HG02852 (cell line): ENCODE results near the gene ALDOA.
"Not testable (repeated sequence)": the region's sequence is repeated elsewhere in the genome, so short reads cannot be mapped to it uniquely, and the experiment has no call there.

Experiments used
- ATAC-seq: cut with Tn5 transposase; IDR thresholded peaks from one replicate; pipeline ENCODE4 v1.9.1; 2021; ENCODE audit warnings: mild to moderate bottlenecking, moderate library complexity; ENCODE audit not compliant: unreplicated experiment

The ALDOA gene

DNA sequence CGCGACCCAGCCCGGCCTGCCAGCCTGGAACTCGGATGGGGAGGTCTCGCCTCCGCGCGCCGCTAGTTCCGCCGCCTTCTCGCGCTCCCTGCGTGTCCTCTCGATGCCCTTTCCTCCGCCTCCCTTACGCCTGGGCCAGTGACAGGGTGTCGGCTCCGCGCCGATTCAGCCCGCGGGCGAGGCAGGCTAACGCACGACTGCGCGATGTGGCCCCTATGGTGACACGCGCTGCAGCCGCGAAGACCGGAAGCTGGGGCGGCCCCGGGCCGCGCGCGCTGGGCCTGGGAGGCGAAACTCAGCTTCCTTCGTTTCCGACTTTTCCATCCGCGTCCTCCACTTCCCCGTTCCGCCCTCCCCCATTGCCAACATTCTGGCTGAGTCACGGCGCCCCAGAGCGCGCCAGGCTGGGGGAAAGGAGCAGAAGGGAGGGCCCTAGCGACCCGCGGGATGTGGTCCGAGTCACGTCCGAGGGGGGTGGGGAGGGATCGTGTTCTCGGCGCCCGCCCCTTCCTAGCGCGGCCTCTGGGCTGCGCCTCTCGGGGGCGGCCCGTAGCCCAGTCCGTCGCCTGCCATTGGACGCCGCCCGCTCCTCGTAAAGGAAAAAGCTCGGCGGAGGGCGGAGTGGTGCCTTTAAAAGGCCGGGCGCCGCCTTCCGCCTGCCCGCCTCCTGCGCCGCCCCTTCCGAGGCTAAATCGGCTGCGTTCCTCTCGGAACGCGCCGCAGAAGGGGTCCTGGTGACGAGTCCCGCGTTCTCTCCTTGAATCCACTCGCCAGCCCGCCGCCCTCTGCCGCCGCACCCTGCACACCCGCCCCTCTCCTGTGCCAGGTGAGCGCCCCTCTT is at the start of gene ALDOA:
Gene ALDOA (plus strand): TSS at position 659 of the 841 bp plus-strand sequence. CDS start 1,138 bp downstream, outside the sequence.
- ATAC-seq, result peak; percentile 77

DNA sequence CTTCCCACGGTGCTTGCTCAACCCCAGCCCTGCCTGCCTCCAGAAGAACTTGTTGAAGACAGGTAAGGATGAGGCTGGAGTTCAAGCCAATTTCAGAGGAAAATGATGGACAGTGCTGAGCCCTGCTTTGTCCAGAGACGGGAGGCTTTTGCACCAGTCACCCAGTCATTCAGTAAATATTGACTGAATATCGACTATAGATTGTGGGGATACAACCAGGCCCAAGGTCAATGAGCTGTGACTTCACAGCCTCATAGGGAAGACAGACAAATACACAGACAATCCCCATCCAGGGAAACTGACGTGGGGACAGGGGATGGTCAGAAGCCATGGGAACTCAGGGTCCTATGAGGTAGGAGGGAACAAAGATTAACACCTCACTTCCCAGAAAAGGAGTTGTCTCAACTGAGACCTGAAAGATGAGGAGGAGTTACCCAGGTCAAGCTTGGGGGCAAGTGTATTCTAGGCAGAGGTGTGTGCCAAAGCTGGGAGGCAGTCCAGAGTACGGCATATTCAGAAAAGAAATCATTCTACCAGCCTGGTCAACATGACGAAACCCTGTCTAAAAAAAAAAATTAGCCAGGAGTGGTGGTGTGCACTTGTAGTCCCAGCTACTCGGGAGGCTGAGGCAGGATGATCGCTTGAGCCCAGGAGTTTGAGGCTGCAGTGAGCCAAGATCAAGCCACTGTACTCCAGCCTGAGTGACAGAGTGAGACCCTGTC is 48.8 kb upstream of the ALDOA start:
- no peak for ATAC-seq

DNA sequence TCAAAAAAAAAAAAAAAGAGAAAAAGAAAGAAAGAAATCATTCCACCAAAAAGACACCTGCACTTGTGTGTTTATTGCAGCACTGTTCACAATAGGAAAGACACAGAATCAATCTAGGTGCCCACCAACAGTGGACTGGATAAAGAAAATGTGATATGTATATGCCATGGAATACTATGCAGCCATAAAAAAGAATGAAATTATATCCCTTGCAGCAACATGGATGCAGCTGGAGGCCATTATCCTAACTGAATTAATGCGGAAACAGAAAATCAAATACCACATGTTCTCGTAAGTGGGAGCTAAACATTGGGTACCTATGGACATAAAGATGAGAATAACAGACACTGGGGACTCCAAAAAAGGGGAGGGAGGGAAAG is 48.3 kb upstream of the ALDOA start:
- no peak for ATAC-seq

DNA sequence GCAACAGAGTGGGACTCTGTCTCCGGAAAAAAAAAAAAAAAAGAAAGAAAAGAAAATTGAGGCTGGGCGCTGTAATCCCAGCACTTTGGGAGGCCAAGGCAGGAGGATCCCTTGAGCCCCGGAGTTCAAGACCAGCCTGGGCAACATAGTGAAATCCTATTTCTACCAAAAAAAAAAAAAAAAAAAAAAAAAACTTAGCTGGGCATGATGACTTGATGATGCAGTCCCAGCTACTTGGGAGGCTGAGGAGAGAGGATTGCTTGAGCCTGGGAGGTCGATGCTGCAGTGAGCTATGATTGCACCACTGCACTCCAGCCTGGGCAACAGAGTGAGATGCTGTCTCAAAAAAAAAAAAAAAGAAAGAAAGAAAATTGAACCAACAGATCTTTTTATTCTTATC is 47.6 kb upstream of the ALDOA start:
- ATAC-seq, result not testable (repeated sequence)

DNA sequence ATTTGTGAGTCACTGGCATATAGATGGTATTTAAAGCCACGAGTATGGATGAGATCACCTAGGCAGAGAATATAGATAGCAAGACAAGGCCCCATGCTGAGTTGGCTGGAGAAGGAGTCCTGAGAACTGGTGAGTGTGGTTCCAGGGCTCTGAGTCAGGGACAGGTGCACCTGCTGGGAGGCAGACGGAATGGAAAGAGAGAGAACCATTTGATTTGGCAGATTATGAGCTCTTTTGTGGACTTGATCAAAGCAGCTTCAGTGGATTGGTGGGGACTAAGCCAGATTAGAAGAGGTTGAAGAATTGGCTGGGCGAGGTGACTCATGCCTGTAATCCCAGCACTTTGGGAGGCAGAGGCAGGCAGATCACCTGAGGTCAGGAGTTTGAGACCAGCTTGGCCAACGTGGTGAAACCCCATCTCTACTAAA is 46.8 kb upstream of the ALDOA start:
- no peak for ATAC-seq

DNA sequence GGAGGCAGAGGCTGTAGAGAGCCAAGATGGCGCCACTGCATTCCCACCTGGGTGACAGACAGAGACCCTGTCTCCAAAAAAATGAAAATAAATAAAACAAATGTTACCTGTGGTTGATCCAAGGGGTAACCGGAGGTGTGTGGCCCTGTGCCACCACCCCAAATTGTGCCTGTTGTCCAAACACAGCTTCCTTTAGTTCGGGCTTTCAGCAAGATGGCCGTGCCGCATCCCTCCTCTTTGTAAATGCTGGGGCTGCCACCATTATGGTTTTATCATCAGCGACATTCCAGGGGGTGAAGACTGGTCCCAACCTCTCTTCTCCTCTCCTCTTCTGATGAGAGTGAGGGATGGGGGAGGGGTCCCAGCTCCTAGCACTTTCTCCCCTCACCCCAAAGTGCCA is 42.7 kb upstream of the ALDOA start, which contains the start of gene C16orf92:
Gene C16orf92 (plus strand): TSS at position 312 of the 400 bp plus-strand sequence. CDS start 143 bp downstream, outside the sequence.
- ATAC-seq, result no peak

DNA sequence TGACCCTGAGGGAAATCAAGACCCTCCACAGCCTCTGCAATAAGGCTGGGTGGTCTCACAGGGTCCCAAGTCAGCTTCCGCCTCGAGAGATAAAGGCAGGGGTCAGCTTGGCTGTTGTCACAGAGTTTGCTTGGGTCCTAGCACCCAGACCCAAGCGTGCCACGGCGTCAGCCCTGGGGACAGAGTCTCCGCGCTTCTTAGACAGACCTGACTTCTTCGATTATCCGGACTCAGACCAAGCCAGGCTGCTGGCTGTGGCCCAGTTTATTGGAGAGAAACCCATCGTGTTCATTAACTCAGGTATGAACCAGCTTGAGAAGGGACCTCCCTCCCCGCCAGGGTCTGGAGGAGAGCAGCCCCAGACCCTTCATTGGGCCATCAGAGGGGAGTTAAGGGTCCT is 42.0 kb upstream of the ALDOA start:
- ATAC-seq, result no peak

DNA sequence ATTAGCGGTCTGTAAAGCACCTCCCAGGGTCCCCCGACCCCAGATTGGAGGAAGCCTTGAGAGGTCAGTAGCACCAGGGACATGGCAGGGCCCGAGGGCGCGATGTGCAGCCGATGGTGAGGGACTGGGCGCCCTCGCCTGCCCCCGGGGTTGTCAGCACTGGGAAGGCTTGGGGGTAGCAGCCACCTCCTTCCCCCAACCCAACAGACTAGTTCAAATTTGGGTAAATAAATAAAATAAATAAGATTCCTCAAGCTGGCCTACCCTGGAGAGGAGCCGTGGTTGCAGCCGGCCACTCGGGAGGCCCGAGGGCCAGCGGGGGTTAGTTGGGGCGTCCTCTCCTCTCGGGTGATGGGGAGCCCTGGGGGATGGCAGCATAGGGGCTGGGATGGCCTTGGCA is 41.1 kb upstream of the ALDOA start:
- ATAC-seq, result no peak

DNA sequence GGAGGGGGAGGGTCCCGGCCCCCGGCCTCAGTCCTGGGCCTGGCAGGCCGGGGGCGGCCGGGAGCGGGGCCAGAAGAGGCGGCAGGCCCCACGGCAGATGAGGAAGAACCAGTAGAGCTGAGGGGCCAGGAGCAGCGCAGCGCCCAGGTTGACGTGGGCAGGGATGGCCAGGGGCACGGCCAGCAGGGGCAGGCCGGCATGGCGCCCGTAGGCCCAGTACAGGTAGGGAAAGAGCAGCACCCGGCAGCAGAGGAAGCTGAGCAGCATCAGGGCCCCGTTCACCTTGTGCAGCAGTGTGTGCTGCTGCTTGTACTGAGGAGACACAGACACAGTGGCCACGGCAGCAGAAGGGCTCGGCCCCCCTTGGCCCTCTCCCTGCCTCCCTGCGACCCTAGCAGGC is 40.4 kb upstream of the ALDOA start:
- ATAC-seq, result no peak

DNA sequence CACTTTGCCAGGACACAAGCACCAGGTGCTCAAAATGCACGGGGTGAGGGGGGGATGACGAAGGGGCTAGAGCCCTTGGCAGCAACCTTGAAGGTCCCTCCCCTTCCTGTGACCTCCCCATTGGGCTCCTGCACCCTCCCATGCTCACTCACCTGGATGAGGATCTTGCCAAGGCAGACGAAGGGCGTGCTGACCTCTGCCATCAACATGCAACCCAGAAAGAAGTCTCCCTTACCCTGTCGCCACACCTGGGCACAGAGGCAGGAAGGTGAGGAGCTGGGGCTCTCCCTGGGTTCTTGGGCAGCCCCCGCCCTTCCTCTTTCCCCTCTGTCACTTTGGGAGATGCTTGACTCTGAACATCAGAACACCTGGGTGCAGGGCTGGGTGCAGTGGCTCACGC is 40.0 kb upstream of the ALDOA start:
- no peak for ATAC-seq

DNA sequence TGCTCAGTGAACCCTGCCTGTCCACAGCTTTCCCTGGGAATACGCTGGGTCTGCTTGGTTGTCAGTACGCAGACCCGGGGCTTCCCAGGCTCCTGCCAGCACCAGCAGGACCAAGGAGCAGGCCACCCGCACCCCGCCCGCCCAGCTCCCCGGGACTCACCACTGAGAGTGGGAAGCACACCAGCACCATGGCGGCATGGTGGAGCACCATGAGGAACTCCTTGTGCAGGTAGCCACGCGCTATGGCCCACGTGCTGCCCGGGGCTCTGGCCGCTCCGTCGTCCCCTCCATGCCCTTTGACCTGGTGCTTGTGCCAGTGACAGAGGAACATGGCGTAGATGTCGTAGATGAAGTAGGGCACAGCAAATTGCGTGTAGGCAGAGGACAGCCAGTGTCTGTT is 39.1 kb upstream of the ALDOA start:
- ATAC-seq, result no peak

DNA sequence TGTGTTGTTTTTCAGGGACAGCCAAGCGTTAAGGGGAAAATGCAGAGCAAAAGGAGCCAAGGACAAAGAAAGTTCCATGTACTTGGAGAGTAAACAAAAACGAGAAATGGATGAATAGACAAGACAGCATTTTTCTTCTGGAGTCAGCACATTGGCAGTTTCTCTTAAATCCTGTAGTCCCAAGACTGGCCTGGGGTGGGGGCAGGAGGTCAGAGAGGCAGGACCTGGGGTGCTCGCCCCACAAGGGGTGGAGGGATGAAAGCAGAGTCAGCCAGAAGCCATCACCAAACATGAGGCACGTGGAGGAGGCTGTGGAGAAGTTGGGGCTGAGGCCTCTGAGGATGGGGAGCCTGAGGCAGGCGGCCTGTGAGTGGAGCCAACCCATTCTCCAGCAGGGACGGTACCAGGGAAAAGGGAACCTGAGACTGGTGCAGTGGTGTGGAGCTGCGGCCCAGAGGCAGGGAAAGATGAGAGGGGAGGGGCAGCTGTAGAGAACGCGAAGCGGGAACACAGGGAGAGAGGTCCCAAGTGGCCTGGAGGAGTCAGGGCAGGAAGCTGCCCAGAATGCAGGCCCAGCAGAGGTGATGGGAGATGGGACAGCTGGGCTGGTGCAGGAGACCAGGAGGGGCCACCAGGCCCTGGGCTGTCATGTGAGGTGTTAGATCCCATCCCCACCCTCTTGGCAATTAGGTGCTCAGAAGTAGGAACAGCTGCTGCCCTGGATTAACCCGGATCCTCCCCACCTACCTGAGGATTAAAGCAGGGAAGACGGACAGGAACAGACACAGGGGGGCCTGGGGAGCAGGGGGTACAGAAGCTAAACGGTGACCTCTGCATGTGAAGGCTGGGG is 37.7 kb upstream of the ALDOA start:
- ATAC-seq, result no peak

DNA sequence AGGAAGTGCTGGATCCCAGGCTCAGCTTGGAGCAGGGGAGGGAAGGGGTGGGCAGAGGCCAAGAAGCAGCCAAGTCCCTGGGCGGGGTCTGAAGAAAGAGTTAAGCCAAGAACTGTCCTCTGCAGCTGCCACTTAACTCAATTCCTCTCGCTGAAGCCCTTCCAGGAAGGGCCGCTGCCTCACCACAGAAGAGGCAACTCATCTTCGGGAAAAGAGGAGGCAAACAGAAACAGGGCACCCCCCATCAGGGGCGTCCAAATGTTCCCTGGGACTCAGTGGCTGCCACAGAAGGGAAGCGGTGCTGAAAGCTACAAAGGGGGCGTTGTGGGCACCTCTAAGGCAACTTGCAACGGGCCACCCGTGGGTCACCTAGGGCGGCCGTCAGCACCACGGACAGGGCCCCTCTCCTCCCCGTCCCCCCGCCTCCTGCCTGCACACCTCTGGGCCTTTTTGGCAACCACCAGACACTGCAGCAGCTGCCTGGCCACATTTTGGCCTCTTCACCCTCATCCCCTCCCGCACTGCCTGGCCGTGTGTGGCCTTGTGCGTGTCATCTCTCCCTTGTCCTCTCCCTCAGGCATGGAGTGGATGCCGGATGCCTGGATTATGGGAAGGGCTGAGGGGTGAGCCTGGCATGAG is 37.0 kb upstream of the ALDOA start:
- ATAC-seq, result no peak

DNA sequence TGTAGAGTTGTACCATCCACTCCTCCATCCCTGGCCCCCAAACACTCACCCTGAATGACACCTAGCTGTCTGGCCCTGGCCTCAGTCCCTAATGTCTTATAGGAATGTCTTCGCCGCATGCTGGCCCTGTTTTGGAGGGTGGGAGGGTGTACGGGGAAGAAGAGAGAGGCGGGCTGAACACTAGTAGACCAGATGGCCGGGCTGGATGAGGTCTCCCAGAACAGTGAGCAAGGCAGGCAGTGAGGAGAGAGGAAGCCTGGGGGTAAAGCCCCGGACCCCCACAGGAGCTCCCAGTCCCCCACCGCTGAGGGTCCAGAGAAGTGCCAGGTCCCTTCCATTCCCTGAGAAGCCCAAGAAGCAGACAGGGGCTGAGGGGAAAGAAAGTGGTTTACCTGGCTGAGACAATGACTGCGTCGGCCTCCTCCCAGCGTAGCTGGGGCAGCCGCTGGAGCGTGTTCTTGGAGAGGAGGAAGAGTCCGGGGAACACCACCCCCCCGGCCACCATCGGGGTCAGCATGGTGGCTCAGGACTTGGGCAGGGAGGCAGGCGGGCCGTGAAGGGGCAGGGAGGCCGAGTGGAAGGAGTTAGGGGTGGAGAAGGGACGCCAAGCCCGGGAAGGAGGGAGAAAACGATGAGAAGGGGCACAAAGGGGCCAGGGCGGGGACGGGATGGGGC is 35.4 kb upstream of the ALDOA start:
- no peak for ATAC-seq

DNA sequence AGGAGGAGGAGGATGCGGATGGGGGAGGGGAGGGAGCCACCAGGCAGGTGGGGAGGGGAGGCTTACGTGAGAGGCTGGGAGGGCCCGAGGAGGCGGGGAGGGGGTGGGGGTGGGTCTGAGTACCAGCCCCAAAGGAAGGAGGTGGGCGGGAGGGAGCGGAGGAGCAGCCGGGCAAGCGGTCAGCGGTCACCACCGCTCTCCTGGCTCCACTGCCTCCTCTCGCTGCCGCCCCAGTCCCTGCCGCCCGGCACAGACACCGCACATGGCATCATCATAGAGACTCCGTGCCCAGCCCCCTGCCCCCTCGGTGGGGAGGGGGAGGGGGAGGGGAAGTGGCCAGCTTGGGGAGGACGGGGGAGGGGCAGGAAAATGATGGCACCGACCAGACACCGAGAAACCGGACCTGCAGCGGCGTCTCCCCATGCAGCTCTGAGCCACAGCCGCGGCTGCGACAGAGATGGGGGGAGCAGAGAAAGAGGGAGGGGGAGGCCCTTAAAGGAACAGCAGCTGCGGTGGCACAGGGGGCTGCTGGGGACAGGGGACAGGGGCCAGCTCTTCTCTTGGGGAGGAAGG is 34.6 kb upstream of the ALDOA start, which contains the start of gene TLCD3B:
Gene TLCD3B (minus strand): TSS at position 431 of the 573 bp plus-strand sequence. CDS start 744 bp downstream, outside the sequence.
- no peak for ATAC-seq

DNA sequence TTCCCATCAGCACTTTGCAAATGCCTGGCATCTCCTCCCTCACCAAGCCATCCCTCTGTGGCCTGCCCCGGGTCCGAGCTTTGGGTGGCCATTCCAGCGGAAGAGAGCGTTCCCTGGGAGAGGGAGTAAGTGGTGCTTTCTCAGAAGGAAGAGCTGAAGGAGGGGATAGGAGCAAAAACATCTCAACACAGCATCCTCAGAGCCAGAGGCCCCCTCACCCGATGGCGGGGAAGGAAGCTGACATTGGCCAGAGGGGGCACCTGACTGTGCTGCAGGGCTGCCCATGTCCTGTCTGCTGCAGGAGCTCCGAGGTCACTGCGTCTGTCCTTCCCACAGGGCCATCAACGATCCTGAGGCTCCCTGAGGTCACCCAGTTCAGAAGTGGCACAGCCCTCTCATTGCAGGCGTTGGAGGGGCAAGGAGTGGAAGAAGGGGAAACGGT is 34.1 kb upstream of the ALDOA start:
- no peak for ATAC-seq

DNA sequence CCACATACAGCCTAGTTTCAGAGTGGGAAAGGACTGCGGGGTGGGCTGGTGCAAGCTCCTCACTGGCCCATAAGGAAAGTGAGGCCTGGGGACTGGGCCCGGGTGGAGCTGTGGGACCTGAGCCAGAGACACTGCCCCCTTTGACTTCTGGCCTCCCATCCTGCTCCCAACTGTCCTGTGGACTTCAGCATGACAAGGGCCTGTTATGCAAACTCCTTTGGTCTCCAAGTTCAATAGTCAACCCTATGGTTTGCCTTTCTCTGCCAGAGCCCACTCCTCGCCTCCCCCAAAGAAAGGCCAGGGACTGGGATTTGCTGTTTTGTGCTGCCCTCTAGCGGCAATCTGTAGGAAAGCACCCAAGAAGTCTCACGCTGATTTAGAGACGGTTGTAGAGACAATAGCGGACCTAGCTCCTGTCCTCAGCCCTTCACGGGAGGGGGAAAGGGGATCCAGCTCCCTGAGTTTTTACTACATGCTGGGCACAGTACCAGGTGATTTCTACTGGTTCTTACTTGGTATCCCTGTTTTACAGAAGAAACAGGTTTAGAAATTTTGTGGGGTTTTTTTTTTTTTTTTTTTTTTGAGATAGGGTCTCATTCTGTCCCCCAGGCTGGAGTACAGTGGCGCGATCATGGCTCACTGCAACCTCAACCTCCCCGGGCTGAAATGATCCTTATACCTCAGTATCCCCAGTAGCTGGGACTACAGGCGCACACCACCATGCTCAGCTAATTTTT is 33.3 kb upstream of the ALDOA start:
- ATAC-seq, result no peak

DNA sequence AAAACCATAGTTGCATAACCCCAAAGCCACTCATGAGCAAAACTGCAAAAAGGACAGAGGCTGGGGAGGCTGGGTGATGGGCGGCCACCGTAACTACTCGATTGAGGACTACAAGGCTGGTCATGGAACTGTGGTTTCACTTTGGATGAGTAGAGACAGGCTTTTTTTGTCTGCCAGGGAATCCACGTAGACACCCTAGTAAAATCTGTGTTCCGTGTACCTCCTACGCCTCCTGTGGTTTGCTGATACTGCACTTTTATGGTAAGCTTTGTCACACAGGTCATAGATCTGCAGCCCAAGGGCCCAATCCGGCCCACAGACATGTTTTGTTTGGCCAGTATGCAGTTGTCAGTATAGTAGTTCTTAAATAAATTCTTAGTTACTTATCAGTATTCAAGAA is 32.3 kb upstream of the ALDOA start:
- ATAC-seq, result no peak

DNA sequence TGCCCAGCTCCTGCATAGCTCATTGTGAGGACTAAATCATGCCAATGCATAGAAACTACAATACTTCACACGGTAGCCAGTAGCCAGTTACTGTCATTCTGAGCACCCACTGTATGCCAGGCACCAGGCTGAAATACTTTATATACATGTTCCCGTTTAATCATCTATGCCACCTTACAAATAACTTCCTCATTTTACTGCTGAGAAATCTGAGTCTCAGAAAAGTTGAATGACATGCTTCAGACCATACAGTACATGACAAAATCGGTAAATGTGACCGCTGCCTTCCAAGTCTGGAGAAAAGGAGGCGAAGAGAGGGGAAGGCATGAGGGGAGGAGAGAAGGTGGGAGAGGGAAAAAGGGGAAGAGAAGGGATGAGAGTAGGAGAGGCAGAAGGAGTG is 25.3 kb upstream of the ALDOA start:
- no peak for ATAC-seq
